ENCODE measurements around the gene SLC1A7. TPM values are rescaled to one million over a fixed set of nuclear protein-coding genes. Genes with fewer than 3 reads are reported as not detected.

The SLC1A7 gene
- total and polyA plus RNA-seq, 2 experiments from 2014 or later = not detected

DNA sequence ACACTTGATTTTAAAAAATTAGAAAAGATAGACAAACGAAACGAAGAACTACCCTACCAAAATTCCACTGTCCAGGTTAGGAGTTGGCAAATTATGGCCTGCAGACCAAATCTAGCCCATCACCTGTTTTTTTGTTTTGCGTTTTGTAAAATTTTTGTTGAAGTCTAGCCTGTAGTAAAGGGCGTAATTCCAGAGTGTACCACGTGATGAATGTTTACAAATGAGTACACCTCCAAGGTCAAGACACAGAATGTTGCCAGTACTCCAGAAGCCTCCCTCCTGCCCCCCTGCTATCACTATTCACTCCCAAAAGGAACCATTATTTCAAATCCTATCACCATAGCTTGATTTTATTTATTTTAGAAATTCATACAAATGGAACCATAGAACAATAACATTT, 97.5 kb downstream of the SLC1A7 start (continued):
- TF ChIP-seq, protein P1, sequence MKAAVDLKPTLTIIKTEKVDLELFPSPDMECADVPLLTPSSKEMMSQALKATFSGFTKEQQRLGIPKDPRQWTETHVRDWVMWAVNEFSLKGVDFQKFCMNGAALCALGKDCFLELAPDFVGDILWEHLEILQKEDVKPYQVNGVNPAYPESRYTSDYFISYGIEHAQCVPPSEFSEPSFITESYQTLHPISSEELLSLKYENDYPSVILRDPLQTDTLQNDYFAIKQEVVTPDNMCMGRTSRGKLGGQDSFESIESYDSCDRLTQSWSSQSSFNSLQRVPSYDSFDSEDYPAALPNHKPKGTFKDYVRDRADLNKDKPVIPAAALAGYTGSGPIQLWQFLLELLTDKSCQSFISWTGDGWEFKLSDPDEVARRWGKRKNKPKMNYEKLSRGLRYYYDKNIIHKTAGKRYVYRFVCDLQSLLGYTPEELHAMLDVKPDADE (IDR thresholded peaks at IDR 0.05) = no peak
- TF ChIP-seq JUNB (IDR thresholded peaks at IDR 0.05; ENCODE audit: unreplicated experiment) = no peak
- no peak for TF ChIP-seq POLR2AphosphoS5 (IDR thresholded peaks at IDR 0.05; ENCODE audit: low read depth)
- TF ChIP-seq, protein P2, sequence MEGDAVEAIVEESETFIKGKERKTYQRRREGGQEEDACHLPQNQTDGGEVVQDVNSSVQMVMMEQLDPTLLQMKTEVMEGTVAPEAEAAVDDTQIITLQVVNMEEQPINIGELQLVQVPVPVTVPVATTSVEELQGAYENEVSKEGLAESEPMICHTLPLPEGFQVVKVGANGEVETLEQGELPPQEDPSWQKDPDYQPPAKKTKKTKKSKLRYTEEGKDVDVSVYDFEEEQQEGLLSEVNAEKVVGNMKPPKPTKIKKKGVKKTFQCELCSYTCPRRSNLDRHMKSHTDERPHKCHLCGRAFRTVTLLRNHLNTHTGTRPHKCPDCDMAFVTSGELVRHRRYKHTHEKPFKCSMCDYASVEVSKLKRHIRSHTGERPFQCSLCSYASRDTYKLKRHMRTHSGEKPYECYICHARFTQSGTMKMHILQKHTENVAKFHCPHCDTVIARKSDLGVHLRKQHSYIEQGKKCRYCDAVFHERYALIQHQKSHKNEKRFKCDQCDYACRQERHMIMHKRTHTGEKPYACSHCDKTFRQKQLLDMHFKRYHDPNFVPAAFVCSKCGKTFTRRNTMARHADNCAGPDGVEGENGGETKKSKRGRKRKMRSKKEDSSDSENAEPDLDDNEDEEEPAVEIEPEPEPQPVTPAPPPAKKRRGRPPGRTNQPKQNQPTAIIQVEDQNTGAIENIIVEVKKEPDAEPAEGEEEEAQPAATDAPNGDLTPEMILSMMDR (conservative IDR thresholded peaks at IDR 0.05; ENCODE audit: low read depth in 2 of 2) = no peak

DNA sequence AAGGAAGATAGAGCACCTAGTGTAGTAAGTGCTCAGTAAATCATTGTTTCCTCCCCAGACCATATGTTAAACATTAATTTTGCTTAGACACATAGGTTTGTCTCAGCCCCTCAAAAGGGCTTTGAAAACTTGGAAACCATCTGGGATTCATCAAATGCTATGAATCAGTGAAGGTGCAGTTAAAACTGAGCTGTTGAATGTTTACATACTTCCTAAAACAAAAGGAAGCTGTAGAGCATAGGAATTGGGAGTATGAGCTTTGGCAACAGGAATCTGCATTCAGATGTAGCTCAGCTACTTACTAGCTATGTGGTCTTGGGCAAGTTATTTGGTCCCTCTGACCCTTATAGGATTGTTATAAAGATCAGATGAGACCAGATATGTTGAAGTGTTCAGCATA, 99.2 kb downstream of the SLC1A7 start:
- ATAC-seq = no peak; the same call in 2 of the 3 replicates
- Mint-ChIP-seq H3K4me3 (no peak overlapping the region), H3K27me3 (ENCODE audit: insufficient read depth, low read depth, poor library complexity) (peaks cover 2% of the 10 kb centered on the region), H3K36me3 (ENCODE audit: low read depth) (no peaks in the 10 kb centered on the region; the same call in 2 of the 3 replicates), H3K4me1 (peaks cover 12% of the 10 kb centered on the region; the same call in 2 of the 3 replicates), H3K27ac (no peak overlapping the region), H3K9me3 (no peaks in the 10 kb centered on the region)
- peak; percentile 31 for DNase-seq (ENCODE audit: low spot score)
- Histone ChIP-seq H3F3A (replicated peaks; ENCODE audit: low read depth) (no peaks in the 10 kb centered on the region), H4K20me1 (replicated peaks; ENCODE audit: insufficient read depth) (no peaks in the 10 kb centered on the region), H2AFZ (no peak overlapping the region), H3K4me3 (no peak overlapping the region), H3K79me2 (replicated peaks; ENCODE audit: insufficient read depth) (no peaks in the 10 kb centered on the region), H3K9me2 (ENCODE audit: insufficient read depth) (no peaks in the 10 kb centered on the region), H3K4me2 (no peak overlapping the region), H3K36me3 (ENCODE audit: insufficient read depth) (0 out of 2 replicates have a peak, but pooled peaks cover 4% of the 10 kb centered on the region), H3K27ac (ENCODE audit: low read depth) (no peak overlapping the region), H3K4me1 (ENCODE audit: insufficient read depth) (peaks cover 13% of the 10 kb centered on the region; the same call in 1 of the 2 replicates), H3K27me3 (ENCODE audit: insufficient read depth) (no peaks in the 10 kb centered on the region)
- TF ChIP-seq ZNF331 (CRISPR knock-in tag; IDR thresholded peaks at IDR 0.05; ENCODE audit: low read depth) (no peak), STAT1 (IDR thresholded peaks at IDR 0.05; ENCODE audit: unreplicated experiment) (no peak), JUNB (IDR thresholded peaks at IDR 0.05; ENCODE audit: unreplicated experiment) (no peak), NANOG (IDR thresholded peaks at IDR 0.05; ENCODE audit: borderline replicate concordance) (no peak), POLR2AphosphoS5 (IDR thresholded peaks at IDR 0.05; ENCODE audit: low read depth) (no peak), EZH2 (IDR thresholded peaks at IDR 0.05; ENCODE audit: low read depth, unreplicated experiment) (no peak), ZNF462 (CRISPR knock-in tag; IDR thresholded peaks at IDR 0.05) (no peak), CREB1 (CRISPR knock-in tag; IDR thresholded peaks at IDR 0.05; ENCODE audit: low read depth) (no peak)
- TF ChIP-seq, protein P2 (conservative IDR thresholded peaks at IDR 0.05; ENCODE audit: low read depth in 2 of 2) = no peak
